H9 (cell line): Measurements from ENCODE around the gene RAMP3. TPM values are rescaled to one million over a fixed set of nuclear protein-coding genes. Genes with fewer than 3 reads are reported as not detected.

ENCODE experiments used
- DNase-seq: peaks from one replicate; pipeline ENCODE4 v3.0.0-alpha.2; 2017
- H2AFZ ChIP-seq: one replicate; pipeline ENCODE4 v1.6.1; 2013; ENCODE audit warnings: mild to moderate bottlenecking, low read length, control low read depth, moderate library complexity
- H2AK5ac ChIP-seq: 2 replicates; pipeline ENCODE4 v1.6.1; 2013; ENCODE audit warnings: low read length, control low read depth, mixed read lengths; ENCODE audit not compliant: insufficient read length
- H2BK120ac ChIP-seq: one replicate; pipeline ENCODE4 v1.6.1; 2013; ENCODE audit warnings: low read depth, mild to moderate bottlenecking, low read length, control low read depth, inconsistent platforms; ENCODE audit not compliant: poor library complexity, severe bottlenecking
- H2BK12ac ChIP-seq: 2 replicates; pipeline ENCODE4 v1.6.1; 2013; ENCODE audit warnings: low read length, control low read depth, mixed read lengths, low read depth; ENCODE audit not compliant: insufficient read length
- H2BK15ac ChIP-seq: 2 replicates; pipeline ENCODE4 v1.6.1; 2013; ENCODE audit warnings: low read depth, low read length, control low read depth
- H2BK20ac ChIP-seq: one replicate; pipeline ENCODE4 v1.6.1; 2013; ENCODE audit warnings: low read depth, mild to moderate bottlenecking, low read length, control low read depth, inconsistent platforms; ENCODE audit not compliant: poor library complexity, severe bottlenecking
- H2BK5ac ChIP-seq: 2 replicates; pipeline ENCODE4 v1.6.1; 2013; ENCODE audit warnings: low read length, control low read depth, mixed read lengths; ENCODE audit not compliant: insufficient read length
- H3K14ac ChIP-seq: 2 replicates; pipeline ENCODE4 v1.6.1; 2013; ENCODE audit warnings: low read length, control low read depth; ENCODE audit not compliant: insufficient read depth
- H3K18ac ChIP-seq: 2 replicates; pipeline ENCODE4 v1.6.1; 2013; ENCODE audit warnings: low read depth, mild to moderate bottlenecking, mixed read lengths, low read length, control low read depth; ENCODE audit not compliant: insufficient read length
- H3K23ac ChIP-seq: 2 replicates; pipeline ENCODE4 v1.6.1; 2013; ENCODE audit warnings: low read length, control low read depth, mixed read lengths, low read depth; ENCODE audit not compliant: insufficient read length
- H3K23me2 ChIP-seq: 2 replicates; pipeline ENCODE4 v1.6.1; 2013; ENCODE audit warnings: low read depth, mild to moderate bottlenecking, mixed read lengths, low read length, control low read depth; ENCODE audit not compliant: insufficient read length, poor library complexity, severe bottlenecking
- H3K27ac ChIP-seq: 2 replicates; pipeline ENCODE4 v1.5.1; 2013; ENCODE audit warnings: low read length, control low read depth, mixed read lengths, low read depth; ENCODE audit not compliant: insufficient read length
- H3K27me3 ChIP-seq: 2 replicates; pipeline ENCODE4 v1.6.1; 2013; ENCODE audit warnings: low read length, control low read depth, inconsistent platforms; ENCODE audit not compliant: insufficient read depth
- H3K4ac ChIP-seq: 2 replicates; pipeline ENCODE4 v1.6.1; 2013; ENCODE audit warnings: low read depth, mild to moderate bottlenecking, control low read depth, inconsistent platforms, low read length, moderate library complexity
- H3K4me1 ChIP-seq: 2 replicates; pipeline ENCODE4 v1.6.1; 2013; ENCODE audit warnings: low read length, control low read depth, inconsistent platforms; ENCODE audit not compliant: insufficient read depth
- H3K4me2 ChIP-seq: 2 replicates; pipeline ENCODE4 v1.6.1; 2013; ENCODE audit warnings: low read length, control low read depth, mixed read lengths; ENCODE audit not compliant: insufficient read length, insufficient read depth
- H3K56ac ChIP-seq: 2 replicates; pipeline ENCODE4 v1.6.1; 2013; ENCODE audit warnings: low read depth, mild to moderate bottlenecking, mixed read lengths, low read length, control low read depth; ENCODE audit not compliant: insufficient read length
- H3K79me1 ChIP-seq: 2 replicates; pipeline ENCODE4 v1.6.1; 2013; ENCODE audit warnings: low read depth, mild to moderate bottlenecking, moderate library complexity, low read length, control low read depth, inconsistent platforms; ENCODE audit not compliant: insufficient read depth, poor library complexity, severe bottlenecking
- H3K79me2 ChIP-seq: 2 replicates; pipeline ENCODE4 v1.6.1; 2013; ENCODE audit warnings: low read length, control low read depth, inconsistent platforms; ENCODE audit not compliant: insufficient read depth
- H3K9ac ChIP-seq: 2 replicates; pipeline ENCODE4 v1.6.1; 2013; ENCODE audit warnings: low read length, control low read depth, mixed read lengths; ENCODE audit not compliant: insufficient read length; ENCODE audit errors: extremely low read depth
- H3K9me3 ChIP-seq: one replicate; pipeline ENCODE4 v1.6.1; 2013; ENCODE audit warnings: low read depth, low read length, inconsistent platforms; ENCODE audit not compliant: control insufficient read depth
- H3T11ph ChIP-seq: one replicate; pipeline ENCODE4 v1.6.1; 2013; ENCODE audit warnings: mild to moderate bottlenecking, low read length, control low read depth, inconsistent platforms
- H4K20me1 ChIP-seq: one replicate; pipeline ENCODE4 v1.6.1; 2013; ENCODE audit not compliant: control insufficient read depth, insufficient read length, insufficient read depth
- H4K5ac ChIP-seq: 2 replicates; pipeline ENCODE4 v1.6.1; 2013; ENCODE audit warnings: low read depth, mild to moderate bottlenecking, mixed read lengths, low read length, control low read depth; ENCODE audit not compliant: insufficient read length
- H4K8ac ChIP-seq: replicated peaks from 2 replicates; pipeline ENCODE4 v1.6.1; 2013; ENCODE audit warnings: low read length, control low read depth, mixed read lengths, low read depth; ENCODE audit not compliant: insufficient read length
- H4K91ac ChIP-seq: 2 replicates; pipeline ENCODE4 v1.6.1; 2013; ENCODE audit warnings: low read depth, mild to moderate bottlenecking, moderate library complexity, mixed read lengths, low read length, control low read depth; ENCODE audit not compliant: insufficient read length
- H3K27ac Mint-ChIP-seq, 3 experiments: 2 replicates in 2 of 3; 3 replicates in 1 of 3; pipeline ENCODE4 v1.8.0; 2020 to 2021; ENCODE audit warnings: mixed read lengths in 3 of 3, mild to moderate bottlenecking in 1 of 3, moderate library complexity in 1 of 3
- H3K27me3 Mint-ChIP-seq: 2 replicates; pipeline ENCODE4 v1.8.0; 2021; ENCODE audit warnings: low read depth, mild to moderate bottlenecking, moderate library complexity, mixed read lengths
- H3K36me3 Mint-ChIP-seq, 3 experiments: 2 replicates in 2 of 3; 3 replicates in 1 of 3; pipeline ENCODE4 v1.8.0; 2020 to 2021; ENCODE audit warnings: low read depth in 3 of 3, mixed read lengths in 3 of 3; ENCODE audit not compliant: insufficient read depth in 1 of 3
- H3K4me1 Mint-ChIP-seq, 2 experiments: 2 replicates each; pipeline ENCODE4 v1.8.0; 2020; ENCODE audit warnings: mixed read lengths in 2 of 2
- H3K4me3 Mint-ChIP-seq, 2 experiments: 2 replicates in 1 of 2; 3 replicates in 1 of 2; pipeline ENCODE4 v1.8.0; 2020 to 2021; ENCODE audit warnings: mild to moderate bottlenecking in 2 of 2, mixed read lengths in 2 of 2, moderate library complexity in 1 of 2
- H3K9me3 Mint-ChIP-seq, 2 experiments: 2 replicates in 1 of 2; 3 replicates in 1 of 2; pipeline ENCODE4 v1.8.0; 2020; ENCODE audit warnings: mild to moderate bottlenecking in 2 of 2, mixed read lengths in 2 of 2, moderate library complexity in 1 of 2
- CTCF ChIP-seq: fragments of 200-600 bp; sonication (generic); conservative IDR thresholded peaks from 3 replicates; pipeline ENCODE4 v1.8.0; 2021; ENCODE audit warnings: antibody characterized with exemption, mild to moderate bottlenecking
- WGBS: extraction: QIAGEN DNeasy Blood & Tissue Kit; methylation state at CpG from one replicate; pipeline ENCODE4 v1.1.7; 2013; ENCODE audit warnings: missing lambda C conversion rate, low lambda C conversion rate, mixed read lengths; ENCODE audit not compliant: insufficient read length; ENCODE audit errors: extremely low coverage; 5-methylcytosine and 5-hydroxymethylcytosine counted together
- total RNA-seq: library from RNA; stranded (reverse); gene quantifications from 2 replicates; pipeline ENCODE4 v1.2.1, GENCODE V29; 2021

The RAMP3 gene
- total RNA-seq, 1 experiment from 2014 or later: 0.63 TPM

GRCh38 chr7:45230611-45231165 is 73.1 kb downstream of the RAMP3 start:
- Histone ChIP-seq H2BK120ac (no peak overlapping the region), H3K4me2 (no peak overlapping the region), H4K20me1 (no peaks in the 10 kb centered on the region), H3K9ac (no peak overlapping the region), H3K4ac (no peak overlapping the region), H4K8ac (no peak overlapping the region), H3K27ac (no peak overlapping the region), H3K27me3 (no peaks in the 10 kb centered on the region), H3T11ph (no peak overlapping the region), H3K4me1 (no peaks in the 10 kb centered on the region), H2BK20ac (no peak overlapping the region), H4K5ac (no peak overlapping the region), H3K14ac (no peak overlapping the region), H3K23ac (no peak overlapping the region), H2BK12ac (no peak overlapping the region), H3K18ac (no peak overlapping the region), H4K91ac (no peak overlapping the region), H2BK5ac (no peak overlapping the region), H2AFZ (no peak overlapping the region), H2BK15ac (no peak overlapping the region), H3K23me2 (no peaks in the 10 kb centered on the region), H3K9me3 (no peaks in the 10 kb centered on the region), H3K56ac (no peak overlapping the region), H3K79me2 (no peaks in the 10 kb centered on the region), H2AK5ac (no peak overlapping the region), H3K79me1 (no peaks in the 10 kb centered on the region)
- H3K4me3 Mint-ChIP-seq: no peak overlapping the region
- peaks cover 11% of the 10 kb centered on the region for H3K27me3 Mint-ChIP-seq
- H3K4me1 Mint-ChIP-seq: no peaks in the 10 kb centered on the region; a peak in 1 of 4 replicates
- H3K9me3 Mint-ChIP-seq: no peaks in the 10 kb centered on the region
- no peak for DNase-seq
- no CpG with 5 or more reads among the region's 4 CpGs for WGBS
- no peak overlapping the region for H3K27ac Mint-ChIP-seq
- no peaks in the 10 kb centered on the region for H3K36me3 Mint-ChIP-seq
- TF ChIP-seq CTCF: no peak
